CD4-positive, CD25-positive, alpha-beta regulatory T cell (primary cell): Measurements from ENCODE around the gene DGKQ. TPM values are rescaled to one million over a fixed set of nuclear protein-coding genes. Genes with fewer than 3 reads are reported as not detected.

ENCODE experiments used
- ATAC-seq, 2 donors: fragments of 150-1000 bp; cut with Tn5 transposase; one replicate each; pipeline ENCODE4 v1.10.0; 2021; ENCODE audit warnings: low read depth in 2 of 2, moderate number of reproducible peaks in 2 of 2, moderate library complexity in 1 of 2
- DNase-seq, 3 donors: peaks; one replicate each; pipeline versions ENCODE4 v3.0.0 to v3.0.0-alpha.2; 2012 to 2022; ENCODE audit warnings: mixed read lengths in 1 of 3
- H3K27ac ChIP-seq: one replicate; pipeline ENCODE4 v1.7.0; 2013; ENCODE audit warnings: mild to moderate bottlenecking, low read length; ENCODE audit not compliant: insufficient read depth, poor library complexity, severe bottlenecking
- H3K27me3 ChIP-seq: one replicate; pipeline ENCODE4 v1.7.0; 2013; ENCODE audit warnings: low read length; ENCODE audit not compliant: control insufficient read depth, insufficient read depth
- H3K36me3 ChIP-seq: one replicate; pipeline ENCODE4 v1.7.0; 2013; ENCODE audit warnings: mild to moderate bottlenecking, low read length, moderate library complexity; ENCODE audit not compliant: control insufficient read depth, insufficient read depth
- H3K4me1 ChIP-seq: 2 replicates; pipeline ENCODE4 v1.7.0; 2013; ENCODE audit warnings: mild to moderate bottlenecking, low read length; ENCODE audit not compliant: insufficient read depth, control insufficient read depth, poor library complexity, severe bottlenecking
- H3K4me3 ChIP-seq: one replicate; pipeline ENCODE4 v1.7.0; 2013; ENCODE audit warnings: low read depth, mild to moderate bottlenecking, low read length, moderate library complexity
- H3K9me3 ChIP-seq, 2 experiments: 1 replicate in 1 of 2; 2 replicates in 1 of 2; pipeline ENCODE4 v1.7.0; 2013; ENCODE audit warnings: low read length in 2 of 2, mild to moderate bottlenecking in 1 of 2, moderate library complexity in 1 of 2; ENCODE audit not compliant: control insufficient read depth in 2 of 2
- H3K27ac Mint-ChIP-seq, 3 donors: one replicate each; pipeline ENCODE4 v1.8.0; 2020 to 2022; ENCODE audit warnings: mild to moderate bottlenecking in 3 of 3, mixed read lengths in 3 of 3, moderate library complexity in 2 of 3
- H3K27me3 Mint-ChIP-seq: one replicate; pipeline ENCODE4 v1.8.0; 2022; ENCODE audit warnings: mild to moderate bottlenecking, mixed read lengths
- H3K36me3 Mint-ChIP-seq: one replicate; pipeline ENCODE4 v1.8.0; 2020; ENCODE audit warnings: mixed read lengths
- H3K4me1 Mint-ChIP-seq, 4 donors: one replicate each; pipeline ENCODE4 v1.8.0; 2020 to 2022; ENCODE audit warnings: mixed read lengths in 4 of 4, mild to moderate bottlenecking in 1 of 4
- H3K4me3 Mint-ChIP-seq, 4 donors: one replicate each; pipeline ENCODE4 v1.8.0; 2020 to 2022; ENCODE audit warnings: mild to moderate bottlenecking in 4 of 4, mixed read lengths in 4 of 4, moderate library complexity in 3 of 4
- H3K9me3 Mint-ChIP-seq, 7 donors: one replicate each; pipeline ENCODE4 v1.8.0; 2020 to 2022; ENCODE audit warnings: mixed read lengths in 7 of 7, mild to moderate bottlenecking in 3 of 7, moderate library complexity in 2 of 7
- polyA plus RNA-seq, 4 donors: library from polyadenylated mRNA; unstranded; fragments of 300-500 nt; fragmentation: Illumina TruSeq; gene quantifications; one replicate each; pipeline ENCODE4 v1.2.3, GENCODE V29; 2021
- total RNA-seq: library from RNA; stranded (reverse); gene quantifications from one replicate; pipeline ENCODE4 v1.2.3, GENCODE V29; 2022

DGKQ gene
- total and polyA plus RNA-seq, 5 donors from 2014 or later = 2.4 to 22.5 (median 3.6) TPM

- H3K27ac Mint-ChIP-seq = no peak overlapping the region
- Histone ChIP-seq H3K9me3 (no peaks in the 10 kb centered on the region), H3K27me3 (no peaks in the 10 kb centered on the region), H3K27ac (no peak overlapping the region), H3K4me1 (no peaks in the 10 kb centered on the region), H3K4me3 (no peak overlapping the region), H3K36me3 (no peaks in the 10 kb centered on the region)
- no peak for ATAC-seq
- H3K36me3 Mint-ChIP-seq = peaks cover 5% of the 10 kb centered on the region
- no peaks in the 10 kb centered on the region for H3K9me3 Mint-ChIP-seq
- H3K27me3 Mint-ChIP-seq = no peaks in the 10 kb centered on the region
- H3K4me1 Mint-ChIP-seq = peaks cover 0 to 2% (median 0%) of the 10 kb centered on the region in 4 donors
- DNase-seq = no peak
- H3K4me3 Mint-ChIP-seq = no peak overlapping the region
Measured at GRCh38 chr4:960636-961350, 12.6 kb downstream of the DGKQ start.

- Histone ChIP-seq H3K4me1 (no peaks in the 10 kb centered on the region), H3K9me3 (no peaks in the 10 kb centered on the region), H3K27ac (no peak overlapping the region), H3K36me3 (no peaks in the 10 kb centered on the region), H3K4me3 (no peak overlapping the region), H3K27me3 (no peaks in the 10 kb centered on the region)
- Mint-ChIP-seq H3K36me3 (peaks cover 5% of the 10 kb centered on the region), H3K4me3 (peak overlapping the region in 1 of 4 donors; percentile 35), H3K27me3 (no peaks in the 10 kb centered on the region), H3K9me3 (no peaks in the 10 kb centered on the region), H3K4me1 (peaks cover 0 to 2% (median 0%) of the 10 kb centered on the region in 4 donors), H3K27ac (no peak overlapping the region)
- no peak for DNase-seq
- ATAC-seq = no peak
Measured at GRCh38 chr4:960140-960635, 13.2 kb downstream of the DGKQ start.

DNA sequence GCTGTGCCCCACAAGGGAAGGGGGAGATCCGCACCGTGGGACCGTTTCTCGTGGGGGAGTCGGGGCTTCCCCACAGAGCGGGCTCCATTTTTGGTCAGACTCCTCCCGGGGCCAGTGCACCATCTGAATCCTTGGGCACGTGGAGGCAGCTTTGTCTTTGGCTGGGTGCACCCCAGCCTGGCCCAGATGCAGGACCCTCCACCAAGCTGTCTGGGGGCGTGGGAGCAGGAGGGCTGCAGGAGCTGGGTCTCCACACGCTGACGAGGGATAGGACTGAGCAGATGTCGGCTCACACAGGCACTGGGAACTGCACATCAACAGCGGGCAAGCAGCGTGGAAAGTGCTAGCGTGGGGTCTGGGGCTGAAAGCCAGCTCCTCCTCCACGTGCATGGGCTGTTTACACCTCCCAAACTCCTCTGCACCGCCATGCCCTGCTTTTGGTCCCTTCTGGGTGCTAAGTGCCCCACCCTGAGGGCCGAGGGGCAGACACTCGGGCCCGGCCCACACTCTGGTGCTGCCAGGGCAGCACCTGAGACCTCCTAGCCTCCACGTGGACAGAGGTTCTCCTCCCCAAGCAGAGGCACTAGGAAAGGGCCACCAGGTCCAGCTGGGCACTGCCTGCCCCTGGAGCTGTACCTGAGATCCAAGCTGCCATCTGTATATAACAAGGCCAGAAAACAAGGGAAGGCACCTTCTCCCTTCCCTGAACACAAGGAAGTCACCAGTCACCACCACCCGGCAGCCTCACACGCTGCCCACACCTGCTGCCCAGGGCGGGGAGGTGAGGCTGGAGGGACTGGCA, 13.8 kb downstream of the DGKQ start:
- H3K4me1 ChIP-seq = no peaks in the 10 kb centered on the region
- H3K4me1 Mint-ChIP-seq = peaks cover 0 to 2% (median 0%) of the 10 kb centered on the region in 4 donors
- no peaks in the 10 kb centered on the region for H3K27me3 ChIP-seq
- H3K27me3 Mint-ChIP-seq = no peaks in the 10 kb centered on the region
- no peaks in the 10 kb centered on the region for H3K9me3 ChIP-seq
- peak overlapping the region in 1 of 4 donors; percentile 35 for H3K4me3 Mint-ChIP-seq
- H3K36me3 ChIP-seq = no peaks in the 10 kb centered on the region
- no peak for DNase-seq
- no peak overlapping the region for H3K4me3 ChIP-seq
- H3K9me3 Mint-ChIP-seq = no peaks in the 10 kb centered on the region
- peaks cover 10% of the 10 kb centered on the region for H3K36me3 Mint-ChIP-seq
- no peak for ATAC-seq
- H3K27ac ChIP-seq = no peak overlapping the region
- H3K27ac Mint-ChIP-seq = no peak overlapping the region

- Histone ChIP-seq H3K27me3 (no peaks in the 10 kb centered on the region), H3K27ac (no peak overlapping the region), H3K4me1 (no peaks in the 10 kb centered on the region), H3K4me3 (no peak overlapping the region), H3K36me3 (no peaks in the 10 kb centered on the region), H3K9me3 (no peaks in the 10 kb centered on the region)
- no peak overlapping the region for H3K27ac Mint-ChIP-seq
- no peak overlapping the region for H3K4me3 Mint-ChIP-seq
- no peaks in the 10 kb centered on the region for H3K27me3 Mint-ChIP-seq
- H3K36me3 Mint-ChIP-seq = peaks cover 14% of the 10 kb centered on the region
- no peak for ATAC-seq
- peaks cover 0 to 2% (median 0%) of the 10 kb centered on the region in 4 donors for H3K4me1 Mint-ChIP-seq
- DNase-seq = no peak
- H3K9me3 Mint-ChIP-seq = no peaks in the 10 kb centered on the region
Measured at GRCh38 chr4:958696-959337, 14.6 kb downstream of the DGKQ start.

DNA sequence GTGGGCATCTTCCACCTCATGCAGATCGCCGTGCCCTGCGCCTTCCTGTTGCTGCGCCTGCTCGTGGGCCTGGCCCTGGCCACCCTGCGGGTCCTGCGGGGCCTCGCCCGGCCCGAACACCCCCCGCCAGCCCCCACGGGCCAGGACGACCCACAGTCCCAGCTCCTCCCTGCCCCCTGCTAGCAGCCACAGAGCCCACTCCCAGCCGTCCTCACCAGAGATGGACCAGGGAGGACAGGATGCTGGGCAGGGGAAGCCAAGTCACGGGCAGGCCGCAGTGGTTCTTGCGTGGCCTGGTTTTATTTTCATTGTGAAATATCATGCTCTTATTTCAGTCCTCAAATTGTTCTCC, 15.1 kb downstream of the DGKQ start:
- DNase-seq = no peak
- Histone ChIP-seq H3K36me3 (peaks cover 4% of the 10 kb centered on the region), H3K4me1 (no peaks in the 10 kb centered on the region), H3K4me3 (no peak overlapping the region), H3K27ac (no peak overlapping the region), H3K27me3 (no peaks in the 10 kb centered on the region), H3K9me3 (no peaks in the 10 kb centered on the region)
- Mint-ChIP-seq H3K36me3 (peaks cover 14% of the 10 kb centered on the region), H3K27ac (no peak overlapping the region), H3K4me3 (no peak overlapping the region), H3K9me3 (no peaks in the 10 kb centered on the region), H3K27me3 (no peaks in the 10 kb centered on the region), H3K4me1 (peaks cover 0 to 2% (median 0%) of the 10 kb centered on the region in 4 donors)
- no peak for ATAC-seq

DNA sequence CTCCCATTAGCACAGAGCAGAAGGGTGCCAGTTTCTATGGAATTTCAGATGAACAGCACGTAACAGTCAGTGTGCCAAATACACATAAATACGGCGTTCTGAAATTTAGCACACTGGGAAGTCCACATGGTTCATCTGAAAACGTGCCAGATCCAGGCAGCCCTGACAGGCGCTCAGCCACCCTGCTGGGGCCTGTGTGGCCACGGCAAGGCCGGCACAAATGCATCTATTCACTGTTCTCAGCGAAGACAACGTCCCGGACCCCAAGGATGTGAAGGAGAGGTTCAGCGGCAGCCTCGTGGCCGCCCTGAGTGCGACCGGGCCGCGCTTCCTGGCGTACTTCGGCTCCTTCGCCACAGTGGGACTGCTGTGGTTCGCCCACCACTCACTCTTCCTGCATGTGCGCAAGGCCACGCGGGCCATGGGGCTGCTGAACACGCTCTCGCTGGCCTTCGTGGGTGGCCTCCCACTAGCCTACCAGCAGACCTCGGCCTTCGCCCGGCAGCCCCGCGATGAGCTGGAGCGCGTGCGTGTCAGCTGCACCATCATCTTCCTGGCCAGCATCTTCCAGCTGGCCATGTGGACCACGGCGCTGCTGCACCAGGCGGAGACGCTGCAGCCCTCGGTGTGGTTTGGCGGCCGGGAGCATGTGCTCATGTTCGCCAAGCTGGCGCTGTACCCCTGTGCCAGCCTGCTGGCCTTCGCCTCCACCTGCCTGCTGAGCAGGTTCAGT, 15.6 kb downstream of the DGKQ start:
- H3K4me1 Mint-ChIP-seq = peaks cover 0 to 2% (median 0%) of the 10 kb centered on the region in 4 donors
- H3K4me1 ChIP-seq = no peaks in the 10 kb centered on the region
- H3K4me3 Mint-ChIP-seq = no peak overlapping the region
- DNase-seq (no peak), ATAC-seq (no peak)
- no peaks in the 10 kb centered on the region for H3K9me3 ChIP-seq
- no peaks in the 10 kb centered on the region for H3K27me3 Mint-ChIP-seq
- H3K27ac ChIP-seq = no peak overlapping the region
- H3K27ac Mint-ChIP-seq = no peak overlapping the region
- H3K36me3 Mint-ChIP-seq = peaks cover 14% of the 10 kb centered on the region
- no peaks in the 10 kb centered on the region for H3K9me3 Mint-ChIP-seq
- H3K4me3 ChIP-seq = no peak overlapping the region
- H3K27me3 ChIP-seq = no peaks in the 10 kb centered on the region
- H3K36me3 ChIP-seq = peaks cover 4% of the 10 kb centered on the region

GRCh38 chr4:957231-957580, 16.2 kb downstream of the DGKQ start:
- Histone ChIP-seq H3K4me1 (no peaks in the 10 kb centered on the region), H3K27ac (no peak overlapping the region), H3K27me3 (no peaks in the 10 kb centered on the region), H3K4me3 (no peak overlapping the region), H3K9me3 (no peaks in the 10 kb centered on the region), H3K36me3 (peaks cover 4% of the 10 kb centered on the region)
- no peak overlapping the region for H3K4me3 Mint-ChIP-seq
- ATAC-seq = no peak
- H3K27ac Mint-ChIP-seq = no peak overlapping the region
- no peak for DNase-seq
- H3K9me3 Mint-ChIP-seq = no peaks in the 10 kb centered on the region
- H3K4me1 Mint-ChIP-seq = peaks cover 0 to 2% (median 0%) of the 10 kb centered on the region in 4 donors
- no peaks in the 10 kb centered on the region for H3K27me3 Mint-ChIP-seq
- peaks cover 14% of the 10 kb centered on the region for H3K36me3 Mint-ChIP-seq
